ENCODE measurements around the gene USP14. TPM values are rescaled to one million over a fixed set of nuclear protein-coding genes. Genes with fewer than 3 reads are reported as not detected.
A peak's percentile ranks its signal among the peaks of the same experiment; 100 is the strongest.

USP14 gene
- total RNA-seq, 4 donors from 2014 or later, result 25.9 to 56.4 (median 35.6) TPM

DNA sequence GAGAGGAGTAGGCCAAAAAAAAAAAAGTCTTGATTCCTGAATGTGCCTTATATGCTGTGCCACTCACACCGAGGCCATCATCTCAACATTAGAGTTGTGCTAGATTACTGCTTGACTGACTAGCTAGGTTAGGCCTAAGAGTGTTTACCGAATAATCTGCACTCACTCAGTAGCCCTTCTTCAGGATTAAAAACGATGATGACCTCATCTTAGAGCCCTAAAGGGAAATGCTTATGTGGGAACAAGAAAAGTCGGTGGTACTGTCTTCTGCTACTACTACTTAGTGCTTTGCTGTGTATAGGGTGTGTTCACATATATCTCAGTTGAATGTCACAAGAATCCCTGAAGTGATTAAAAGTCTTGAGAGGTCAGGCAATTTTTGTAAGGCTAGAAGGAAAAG, 55.1 kb downstream of the USP14 start:
- no peak for DNase-seq
- Histone ChIP-seq H3K36me3 (peaks cover 35 to 52% of the 10 kb centered on the region in 2 donors), H3K27ac (no peak overlapping the region), H3K9me3 (no peaks in the 10 kb centered on the region), H3K27me3 (no peaks in the 10 kb centered on the region), H3K4me3 (replicated peaks in 1 of 3) (no peak overlapping the region), H3K4me1 (peaks cover 0 to 13% of the 10 kb centered on the region in 2 donors)
- intact Hi-C loops (cut with DNase I), result no loop called here
- TF ChIP-seq, protein P1, sequence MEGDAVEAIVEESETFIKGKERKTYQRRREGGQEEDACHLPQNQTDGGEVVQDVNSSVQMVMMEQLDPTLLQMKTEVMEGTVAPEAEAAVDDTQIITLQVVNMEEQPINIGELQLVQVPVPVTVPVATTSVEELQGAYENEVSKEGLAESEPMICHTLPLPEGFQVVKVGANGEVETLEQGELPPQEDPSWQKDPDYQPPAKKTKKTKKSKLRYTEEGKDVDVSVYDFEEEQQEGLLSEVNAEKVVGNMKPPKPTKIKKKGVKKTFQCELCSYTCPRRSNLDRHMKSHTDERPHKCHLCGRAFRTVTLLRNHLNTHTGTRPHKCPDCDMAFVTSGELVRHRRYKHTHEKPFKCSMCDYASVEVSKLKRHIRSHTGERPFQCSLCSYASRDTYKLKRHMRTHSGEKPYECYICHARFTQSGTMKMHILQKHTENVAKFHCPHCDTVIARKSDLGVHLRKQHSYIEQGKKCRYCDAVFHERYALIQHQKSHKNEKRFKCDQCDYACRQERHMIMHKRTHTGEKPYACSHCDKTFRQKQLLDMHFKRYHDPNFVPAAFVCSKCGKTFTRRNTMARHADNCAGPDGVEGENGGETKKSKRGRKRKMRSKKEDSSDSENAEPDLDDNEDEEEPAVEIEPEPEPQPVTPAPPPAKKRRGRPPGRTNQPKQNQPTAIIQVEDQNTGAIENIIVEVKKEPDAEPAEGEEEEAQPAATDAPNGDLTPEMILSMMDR (IDR thresholded peaks at IDR 0.05), result no peak
- TF ChIP-seq POLR2A (IDR thresholded peaks at IDR 0.05), result no peak
- WGBS, 2 donors, result 94% methylated on average over 4 of the region's 4 CpGs

GRCh38 chr18:213966-214365, 55.6 kb downstream of the USP14 start:
- Histone ChIP-seq H3K36me3 (peaks cover 36 to 56% of the 10 kb centered on the region in 2 donors), H3K4me3 (replicated peaks in 1 of 3) (no peak overlapping the region), H3K4me1 (peaks cover 0 to 10% of the 10 kb centered on the region in 2 donors), H3K27me3 (no peaks in the 10 kb centered on the region), H3K27ac (no peak overlapping the region), H3K9me3 (no peaks in the 10 kb centered on the region)
- no peak for TF ChIP-seq POLR2A (IDR thresholded peaks at IDR 0.05)
- TF ChIP-seq, protein P1 (IDR thresholded peaks at IDR 0.05), result no peak
- intact Hi-C loops (cut with DNase I), result no loop called here
- 82 to 91% methylated on average over 3 of the region's 3 CpGs for WGBS, 2 donors
- DNase-seq, result no peak

DNA sequence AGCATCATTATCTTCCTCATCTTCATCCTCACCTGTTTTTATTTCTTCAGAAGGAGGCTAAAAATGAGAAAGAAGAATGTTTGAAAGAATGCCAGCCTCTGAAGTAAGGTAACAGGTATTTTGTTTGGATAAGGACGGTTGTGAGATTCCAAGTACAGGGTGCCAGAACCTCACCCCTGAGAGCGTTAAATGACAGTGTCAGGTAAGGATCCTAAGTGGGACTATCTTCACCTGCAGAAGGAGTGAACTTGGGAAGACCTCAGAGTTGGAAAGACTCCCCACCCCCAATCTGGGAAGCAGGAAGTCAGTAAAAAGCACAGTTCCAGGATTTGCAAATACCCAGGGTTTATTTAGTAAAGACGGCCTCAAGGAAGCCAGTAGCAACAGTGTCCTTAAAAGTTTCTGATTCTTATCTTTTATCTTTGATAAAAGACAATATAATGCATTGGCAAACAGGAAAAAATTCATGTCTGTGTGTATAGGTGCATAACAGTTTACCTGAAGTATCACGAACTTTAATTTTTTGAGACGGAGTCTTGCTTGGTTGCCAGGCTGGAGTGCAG, 57.2 kb downstream of the USP14 start:
- DNase-seq, result peak in 1 of 2 donors; percentile 10
- H3K27me3 ChIP-seq, result no peaks in the 10 kb centered on the region
- H3K4me1 ChIP-seq, result peaks cover 0 to 3% of the 10 kb centered on the region in 2 donors
- no peaks in the 10 kb centered on the region for H3K9me3 ChIP-seq
- peak overlapping the region in 1 of 3 donors; percentile 15 for H3K27ac ChIP-seq
- WGBS, 2 donors, result 75 to 77% methylated on average over 5 of the region's 5 CpGs
- intact Hi-C loops (cut with DNase I), result no loop called here
- no peak overlapping the region for H3K4me3 ChIP-seq (replicated peaks in 1 of 3)
- H3K36me3 ChIP-seq, result peaks cover 36 to 56% of the 10 kb centered on the region in 2 donors
- TF ChIP-seq, protein P1 (IDR thresholded peaks at IDR 0.05), result no peak
- TF ChIP-seq POLR2A (IDR thresholded peaks at IDR 0.05), result no peak

DNA sequence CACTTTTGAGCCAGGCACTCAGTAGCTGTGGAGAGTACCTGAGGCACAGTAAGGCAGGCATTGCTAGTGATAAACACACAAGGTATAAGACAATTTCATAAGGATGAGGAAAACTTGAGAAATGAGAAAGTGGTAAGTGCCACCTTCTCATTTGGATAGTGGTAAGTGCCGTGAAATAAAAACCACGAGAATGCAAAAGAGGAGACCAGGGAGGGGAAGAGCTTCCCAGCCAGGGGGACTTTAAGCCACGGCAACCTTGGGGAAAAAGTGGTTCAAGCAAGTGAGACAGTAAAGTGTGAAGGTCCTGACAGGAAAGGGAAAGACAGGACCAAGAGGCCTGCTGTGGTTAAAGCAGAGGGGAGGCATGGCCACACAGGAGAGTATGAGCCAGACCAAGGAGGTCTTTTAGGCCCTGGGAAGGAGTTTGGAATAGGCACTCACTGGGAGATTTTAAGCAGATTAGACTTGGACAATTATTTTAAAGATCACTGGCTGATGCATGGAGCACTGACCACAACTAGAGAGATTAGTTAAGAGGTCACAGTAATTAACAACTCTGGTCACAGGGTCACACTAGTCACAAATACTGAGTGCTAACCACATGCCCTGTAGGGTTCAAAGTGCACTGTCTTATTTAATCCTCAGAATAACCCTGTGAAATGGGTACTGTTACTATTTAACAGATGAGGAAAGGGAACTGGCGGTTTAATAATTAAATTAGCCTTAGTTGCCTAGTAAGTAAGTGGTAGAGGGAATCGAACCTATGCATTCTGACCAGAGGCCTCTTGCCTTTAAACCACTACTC, 59.4 kb downstream of the USP14 start:
- intact Hi-C loops (cut with DNase I), result no loop called here
- 89 to 91% methylated on average over 5 of the region's 5 CpGs for WGBS, 2 donors
- H3K4me1 ChIP-seq, result peaks cover 0 to 3% of the 10 kb centered on the region in 2 donors
- no peaks in the 10 kb centered on the region for H3K27me3 ChIP-seq
- no peak overlapping the region for H3K4me3 ChIP-seq (replicated peaks in 1 of 3)
- peaks cover 24 to 48% of the 10 kb centered on the region in 2 donors for H3K36me3 ChIP-seq
- no peaks in the 10 kb centered on the region for H3K9me3 ChIP-seq
- no peak overlapping the region for H3K27ac ChIP-seq
- no peak for TF ChIP-seq POLR2A (IDR thresholded peaks at IDR 0.05)
- TF ChIP-seq, protein P1 (IDR thresholded peaks at IDR 0.05), result no peak
- DNase-seq, result no peak

GRCh38 chr18:220708-221107, 62.4 kb downstream of the USP14 start:
- no peak for DNase-seq
- no peaks in the 10 kb centered on the region for H3K27me3 ChIP-seq
- intact Hi-C loops (cut with DNase I), result no loop called here
- TF ChIP-seq POLR2A (IDR thresholded peaks at IDR 0.05), result no peak
- TF ChIP-seq, protein P1 (IDR thresholded peaks at IDR 0.05), result no peak
- no peak overlapping the region for H3K27ac ChIP-seq
- H3K4me1 ChIP-seq, result no peaks in the 10 kb centered on the region
- H3K9me3 ChIP-seq, result no peaks in the 10 kb centered on the region
- H3K4me3 ChIP-seq (replicated peaks in 1 of 3), result no peak overlapping the region
- H3K36me3 ChIP-seq, result peaks cover 27 to 49% of the 10 kb centered on the region in 2 donors
